ENCODE measurements around the gene CLEC3B.
"Not testable (repeated sequence)": the region's sequence is repeated elsewhere in the genome, so short reads cannot be mapped to it uniquely, and the experiment has no call there.

CLEC3B gene

GRCh38 chr3:45071075-45071474 lies 45.0 kb downstream of the CLEC3B start:
- DNase-seq = no peak

- DNase-seq = no peak
Measured at GRCh38 chr3:45075821-45076625, 49.9 kb downstream of the CLEC3B start.

- DNase-seq = not testable (repeated sequence)
Measured at GRCh38 chr3:45078256-45078655, 52.2 kb downstream of the CLEC3B start.

GRCh38 chr3:45078910-45079522 lies 52.9 kb downstream of the CLEC3B start:
- no peak for DNase-seq

- no peak for DNase-seq
Measured at GRCh38 chr3:45079715-45080114, 53.6 kb downstream of the CLEC3B start.

- no peak for DNase-seq
Measured at GRCh38 chr3:45080824-45081223, 54.7 kb downstream of the CLEC3B start.

- DNase-seq = no peak
Measured at GRCh38 chr3:45081506-45082141, 55.5 kb downstream of the CLEC3B start.

GRCh38 chr3:45082142-45082538 lies 56.0 kb downstream of the CLEC3B start:
- no peak for DNase-seq

GRCh38 chr3:45083023-45083422 lies 56.9 kb downstream of the CLEC3B start:
- DNase-seq = no peak

GRCh38 chr3:45084361-45084760 lies 58.3 kb downstream of the CLEC3B start:
- no peak for DNase-seq

- DNase-seq = no peak
Measured at GRCh38 chr3:45084820-45085816, 59.0 kb downstream of the CLEC3B start.
